NCI-H1105 treated with DMSO at 0.1 percent for 48 hours (cell line): Measurements from ENCODE around the gene SREBF1.

Source experiments
- DNase-seq: peaks from one replicate; lab custom pipeline; 2025; lab: John Stamatoyannopoulos, UW

SREBF1 gene

GRCh38 chr17:17840751-17841591 lies 4.2 kb upstream of the SREBF1 start:
- peak; percentile 81 for DNase-seq

DNA sequence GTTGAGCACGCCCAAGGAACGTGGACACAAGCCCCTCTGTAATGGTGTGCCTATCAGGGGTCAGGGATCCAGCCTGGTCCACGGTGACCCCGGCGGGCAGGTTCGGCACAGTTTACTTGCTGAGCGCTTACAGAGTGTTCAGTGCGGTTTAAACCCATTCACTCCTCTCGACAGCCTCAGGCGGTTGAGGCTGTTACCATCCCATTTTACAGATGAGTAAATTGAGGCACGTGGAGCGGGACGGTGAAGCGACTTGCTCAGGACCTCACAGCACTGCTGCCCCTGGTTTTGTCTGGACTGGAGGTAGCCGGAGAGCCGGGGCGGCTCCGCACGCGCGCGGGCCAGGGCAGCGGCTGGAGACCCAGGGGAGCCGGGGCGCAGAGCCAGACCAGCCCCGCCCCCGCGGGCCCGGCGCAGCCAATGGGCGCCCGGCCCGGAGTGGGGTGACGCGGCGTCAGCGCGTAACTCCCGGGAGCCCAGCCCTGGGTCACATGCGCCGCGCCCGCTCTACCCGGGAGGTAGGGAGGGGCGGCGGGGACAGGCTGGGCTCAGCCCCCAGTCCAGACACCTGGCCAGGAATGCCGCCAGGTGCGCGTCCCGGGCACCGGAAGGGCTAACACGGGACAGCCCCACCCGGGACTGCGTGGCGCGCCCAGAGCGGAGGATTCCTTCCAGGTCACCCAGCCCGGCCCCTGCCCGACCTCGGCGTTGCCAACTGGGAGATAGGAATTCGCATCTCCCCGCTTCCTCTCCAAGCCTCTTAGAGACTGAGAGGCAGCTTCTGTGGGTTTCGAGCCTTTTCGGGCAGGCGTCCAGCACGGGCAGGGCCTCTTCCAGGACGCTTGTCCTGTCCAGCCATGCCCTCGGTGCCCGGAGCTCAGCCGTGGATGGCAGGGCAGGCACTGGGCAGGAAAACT lies 3.3 kb upstream of the SREBF1 start:
- peak; percentile 95 for DNase-seq

DNA sequence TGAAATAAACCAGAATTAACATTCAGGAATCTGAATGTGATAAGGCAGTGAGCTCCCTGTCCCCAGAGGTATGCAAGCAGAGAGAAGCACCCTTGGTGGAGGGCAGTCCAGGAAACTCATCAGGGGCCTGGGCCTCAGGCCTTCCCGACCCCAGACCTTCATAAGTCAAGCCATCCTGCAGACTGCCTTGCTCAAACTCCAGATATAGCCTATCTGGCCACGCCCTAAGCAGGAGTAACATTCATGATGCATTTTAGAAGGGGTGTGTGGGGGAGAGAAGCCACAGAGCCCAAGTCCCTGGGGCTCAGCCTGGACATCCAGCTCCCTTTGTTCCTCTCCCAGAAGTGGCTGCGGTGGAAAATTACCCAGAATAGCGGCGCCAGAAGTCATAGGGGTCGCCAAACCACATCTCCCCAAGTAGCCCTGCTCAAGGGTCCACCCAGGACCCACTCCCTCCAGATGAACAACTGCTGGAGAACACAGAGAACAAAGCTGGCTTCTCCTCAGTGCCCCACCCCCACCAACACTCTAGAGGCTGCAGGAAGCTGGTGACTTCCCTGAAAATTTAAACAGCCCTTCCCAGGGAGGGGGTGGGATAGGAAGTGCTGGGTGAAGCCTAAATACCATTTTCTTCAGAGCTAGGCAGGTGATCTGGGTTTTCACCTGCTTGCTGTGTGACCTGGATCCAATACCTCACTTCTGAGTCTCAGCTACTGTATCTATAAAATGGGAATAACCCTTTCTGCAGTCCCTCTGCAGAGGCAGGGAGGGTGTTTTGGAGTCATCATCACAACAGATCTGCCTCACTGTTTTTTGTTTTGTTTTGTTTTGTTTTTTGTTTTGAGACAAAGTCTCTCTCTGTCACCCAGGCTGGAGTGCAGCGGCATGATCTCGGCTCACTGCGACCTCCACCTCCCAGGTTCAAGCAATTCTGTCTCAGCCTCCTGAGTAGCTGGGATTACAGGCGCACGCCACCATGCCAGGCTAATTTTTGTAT lies 1.5 kb upstream of the SREBF1 start:
- peak; percentile 32 for DNase-seq

DNA sequence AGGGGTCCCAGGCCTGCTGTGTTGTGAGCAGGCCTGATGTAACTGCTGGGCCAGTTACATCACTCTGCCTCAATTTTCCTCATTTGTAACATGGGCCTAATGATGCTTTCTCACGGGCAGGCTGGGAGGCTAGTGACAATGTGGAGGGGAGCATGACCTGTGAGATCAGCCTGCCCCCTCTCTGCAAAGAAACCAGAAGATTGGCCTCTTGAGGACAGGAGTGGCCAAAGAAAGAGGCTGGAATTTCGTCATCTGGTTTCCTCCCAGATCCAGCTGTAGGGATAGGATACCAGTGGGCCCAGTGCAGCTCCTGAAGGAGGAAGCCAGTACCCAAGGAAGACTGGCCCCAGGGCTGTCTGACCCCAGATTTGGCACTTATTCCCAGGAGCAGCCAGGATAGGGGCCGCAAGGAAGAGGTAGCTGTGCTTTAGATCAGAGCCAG lies 615 bp upstream of the SREBF1 start:
- DNase-seq = no peak

DNA sequence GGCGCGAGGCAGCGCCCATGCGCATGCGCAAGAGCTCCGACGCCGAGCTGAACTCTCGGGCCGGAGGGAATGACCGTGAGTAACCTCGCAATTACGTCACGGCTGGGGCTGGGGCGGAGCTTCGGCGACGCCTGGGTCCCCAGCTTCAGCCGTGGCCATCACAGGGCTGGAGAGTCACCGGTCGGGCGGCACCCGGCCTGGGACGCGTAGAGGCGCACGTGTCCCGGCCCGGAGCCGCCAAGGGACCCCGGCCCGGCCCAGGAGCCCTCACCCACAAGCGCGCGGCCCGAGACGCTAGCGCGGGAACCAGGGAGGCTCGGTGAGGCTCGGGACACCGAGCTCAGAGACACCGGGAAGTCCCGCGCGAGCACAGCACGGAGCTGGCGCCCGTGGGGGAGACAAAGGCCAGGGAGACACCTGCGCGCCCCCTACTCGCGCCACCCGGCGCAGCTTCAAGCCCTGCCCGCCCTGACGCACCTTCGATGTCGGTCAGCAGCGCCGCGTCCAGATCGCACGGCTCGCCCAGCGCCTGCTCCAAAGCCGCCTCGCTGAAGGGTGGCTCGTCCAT lies 452 bp downstream of the SREBF1 start:
- DNase-seq = peak; percentile 95

- no peak for DNase-seq
Observed at GRCh38 chr17:17835415-17836249, 1.2 kb downstream of the SREBF1 start.

DNA sequence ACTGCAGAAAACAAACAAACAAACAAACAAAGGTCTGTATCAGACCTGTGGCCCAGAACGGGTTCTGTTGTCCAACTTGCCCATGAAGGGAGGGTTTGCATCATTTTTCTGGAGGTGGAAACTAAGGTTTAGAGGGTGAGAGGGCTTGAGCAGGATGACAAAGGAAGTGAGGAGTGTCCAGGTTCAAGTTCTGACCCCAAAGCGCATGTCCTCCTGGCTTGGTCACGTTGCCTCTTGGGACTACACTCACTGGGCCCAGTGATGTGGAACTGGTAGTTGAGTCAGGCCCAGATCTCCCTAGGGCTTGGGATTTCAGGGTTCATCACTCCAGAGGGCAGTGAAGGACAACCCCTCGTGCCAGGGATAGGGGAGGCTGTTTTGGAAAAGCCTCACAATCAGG lies 1.8 kb downstream of the SREBF1 start:
- no peak for DNase-seq

DNA sequence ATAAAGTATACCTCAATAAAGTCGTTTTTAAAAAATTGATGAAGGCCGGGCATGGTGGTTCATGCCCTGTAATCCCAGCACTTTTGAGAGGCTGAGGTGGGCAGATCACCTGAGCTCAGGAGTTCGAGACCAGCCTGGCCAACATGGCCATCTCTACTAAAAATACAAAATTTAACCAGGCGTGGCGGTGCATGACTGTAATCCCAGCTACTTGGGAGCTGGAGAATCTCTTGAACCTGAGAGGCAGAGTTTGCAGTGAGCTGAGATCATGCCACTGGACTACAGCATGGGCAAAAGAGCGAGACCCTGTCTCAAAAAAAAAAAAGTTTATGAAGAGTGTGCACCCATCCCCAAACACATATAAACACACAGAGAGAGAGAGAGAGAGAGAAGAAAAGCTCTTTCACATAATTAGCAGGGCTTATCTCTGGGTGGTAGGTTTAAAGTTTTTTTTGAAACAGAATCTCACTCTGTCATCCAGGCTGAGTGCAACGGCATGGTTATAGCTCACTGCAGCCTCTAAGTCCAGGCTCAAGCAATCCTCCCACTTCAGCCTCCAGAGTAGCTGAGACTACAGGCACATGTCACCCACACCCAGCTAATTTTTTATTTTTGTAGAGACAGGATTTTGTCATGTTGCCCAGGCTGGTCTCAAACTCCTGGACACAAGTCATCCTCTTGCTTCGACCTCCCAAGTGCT lies 3.0 kb downstream of the SREBF1 start:
- no peak for DNase-seq

DNA sequence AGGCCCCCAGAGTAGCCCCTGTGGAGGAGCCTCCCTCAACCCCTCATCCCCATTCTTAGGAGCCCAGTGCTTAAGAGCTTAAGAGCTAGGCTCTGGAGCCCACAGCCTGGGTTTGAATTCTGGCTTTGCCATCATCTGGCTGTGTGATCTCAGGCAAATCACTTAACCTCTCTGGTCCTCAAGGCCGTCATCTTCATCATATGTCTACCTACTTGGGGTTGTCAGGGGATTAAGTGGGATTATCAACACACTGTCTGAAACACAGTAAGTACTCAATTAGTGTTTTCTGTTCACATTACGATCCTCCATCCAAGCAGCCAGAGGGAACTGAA lies 4.8 kb downstream of the SREBF1 start:
- DNase-seq = no peak

DNA sequence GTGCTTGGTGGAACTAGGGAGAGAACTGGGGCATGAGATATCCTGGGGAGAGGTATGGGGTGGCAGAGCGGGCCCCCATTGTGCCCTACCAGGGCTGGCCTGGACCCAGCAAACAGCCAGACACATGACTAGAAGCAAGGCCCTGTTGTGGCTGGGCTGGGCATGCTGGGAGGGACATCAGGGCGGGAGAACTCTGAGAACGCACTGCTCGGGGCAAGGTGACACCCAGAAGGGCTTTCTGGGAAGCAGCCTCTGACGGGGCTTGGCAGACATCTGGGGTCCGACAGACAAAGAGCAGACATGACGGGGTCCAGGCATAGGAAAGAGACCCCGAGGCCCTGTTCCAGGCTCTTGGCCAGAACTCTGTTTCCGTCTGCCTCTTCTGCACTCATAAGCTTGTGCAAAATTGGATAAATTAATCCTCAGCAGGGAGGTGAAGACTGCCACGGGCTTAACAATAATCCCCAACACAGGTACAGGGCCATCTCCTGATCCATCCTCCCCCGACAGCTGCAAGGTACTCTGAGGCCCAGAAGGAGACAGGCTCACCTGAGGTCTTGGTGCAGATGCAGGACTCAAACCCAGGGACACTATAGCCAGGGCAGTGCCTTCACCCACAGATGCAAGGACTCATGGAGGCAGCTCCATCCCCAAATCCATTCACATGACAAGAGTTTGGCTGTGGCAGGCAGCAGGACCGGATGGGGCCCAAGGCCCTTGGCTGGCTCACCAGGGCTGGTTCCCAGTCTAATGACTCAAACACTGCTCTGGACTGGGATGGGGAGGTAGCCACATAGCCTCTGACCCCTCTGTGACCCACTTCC lies 5.4 kb downstream of the SREBF1 start:
- DNase-seq = no peak

GRCh38 chr17:17830740-17831207 lies 6.0 kb downstream of the SREBF1 start:
- no peak for DNase-seq

GRCh38 chr17:17830269-17830567 lies 6.6 kb downstream of the SREBF1 start:
- DNase-seq = no peak

- DNase-seq = no peak
Observed at GRCh38 chr17:17827826-17828621, 8.8 kb downstream of the SREBF1 start.

DNA sequence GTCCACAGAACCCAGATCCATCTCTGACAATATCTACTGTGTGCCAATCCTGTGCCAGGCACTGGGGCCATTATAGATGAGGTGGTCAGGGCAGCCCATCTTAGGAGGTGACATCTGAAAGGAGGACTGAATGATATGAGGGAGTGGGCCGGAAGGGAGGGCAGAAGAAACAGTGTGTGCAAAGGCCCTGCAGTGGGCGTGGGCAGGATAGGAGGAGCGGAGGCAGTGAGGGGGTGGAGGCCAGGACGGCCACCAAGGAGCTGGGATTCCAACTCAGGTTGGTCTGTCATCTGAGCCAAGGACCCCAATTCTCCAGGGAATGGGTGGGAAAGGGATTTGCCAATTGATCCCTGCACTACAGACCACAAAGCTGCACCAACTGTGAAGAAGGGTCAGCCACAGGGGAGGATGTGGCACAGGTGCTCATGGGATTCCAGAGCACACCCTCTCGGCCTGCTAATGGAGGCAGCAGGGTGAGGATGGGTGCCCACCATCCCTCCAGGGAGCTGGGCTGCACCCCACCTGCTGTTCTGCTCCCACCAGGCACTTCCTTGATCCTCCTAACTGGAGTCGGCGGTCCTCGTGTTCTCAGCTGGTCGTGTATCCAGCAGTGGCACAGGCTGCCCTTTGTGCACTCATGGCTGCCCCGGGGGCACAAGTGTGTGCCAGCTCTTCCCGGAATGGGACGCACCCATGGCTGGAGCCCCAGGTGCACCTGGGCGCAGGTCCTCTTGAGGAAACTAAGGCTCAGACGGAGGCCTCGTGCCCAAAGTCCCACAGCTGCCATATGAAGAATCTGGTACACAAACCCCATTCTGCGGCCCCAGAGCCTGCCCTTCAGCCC lies 9.6 kb downstream of the SREBF1 start:
- no peak for DNase-seq

DNA sequence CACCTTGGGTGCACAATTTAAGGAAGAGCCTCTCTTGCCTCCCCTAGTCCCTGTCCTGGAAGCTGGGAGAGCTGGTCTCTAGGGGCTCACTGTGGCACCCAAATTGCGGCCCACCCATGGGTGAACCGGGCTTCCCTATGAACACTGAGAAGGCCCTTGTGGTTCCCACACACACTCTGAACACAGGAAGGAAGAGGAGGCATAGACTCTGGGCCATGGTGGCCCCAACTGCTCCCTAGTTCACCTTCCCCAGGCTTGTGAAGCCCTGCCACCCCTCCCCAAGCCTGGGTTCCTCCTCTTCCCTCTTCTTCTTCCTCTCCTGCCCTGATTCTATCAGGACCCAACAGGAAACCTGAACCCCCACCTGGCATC lies 10.5 kb downstream of the SREBF1 start:
- DNase-seq = no peak

DNA sequence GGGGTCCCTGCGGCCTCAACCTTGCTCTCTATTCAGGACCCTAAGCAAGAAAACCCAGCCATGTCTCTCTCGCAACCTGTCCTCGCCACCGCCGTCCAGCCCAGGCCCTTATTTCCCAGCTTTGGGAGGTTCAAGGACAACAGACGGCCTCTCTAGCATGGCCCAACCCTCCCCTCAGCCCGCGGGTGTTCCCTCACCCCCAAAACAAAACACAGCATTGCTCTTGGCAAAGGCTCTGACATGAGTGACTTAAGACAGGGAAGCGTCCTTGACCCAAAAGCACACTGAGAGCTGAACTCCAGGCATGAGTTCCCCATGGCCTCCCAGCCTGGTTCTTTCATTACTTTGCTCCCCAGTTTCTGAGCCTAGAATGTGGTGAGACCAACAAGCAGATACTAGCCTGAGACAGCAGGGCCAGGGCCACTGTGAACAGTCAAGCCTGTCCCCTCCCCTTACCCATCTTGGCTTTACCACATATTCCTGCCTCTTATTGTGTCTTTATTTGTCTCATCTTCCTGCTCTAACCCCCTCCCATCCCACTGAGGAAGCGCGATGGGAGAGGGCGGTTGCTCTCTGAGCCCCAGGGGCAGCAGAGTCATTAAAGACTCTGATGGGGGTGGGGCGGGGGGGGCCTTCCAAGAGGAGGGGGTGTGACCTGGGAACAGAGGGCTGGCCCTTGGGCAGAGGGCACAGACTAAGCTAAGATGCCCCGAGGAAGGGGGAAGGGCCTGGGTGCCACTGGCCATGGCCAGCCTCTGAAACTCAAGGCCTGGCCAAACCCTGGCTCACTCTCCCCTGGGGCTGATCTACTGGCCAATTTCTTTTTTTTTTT lies 11.8 kb downstream of the SREBF1 start:
- no peak for DNase-seq
